D721Med (cell line): ENCODE data around the gene RGS11.

Source experiments
- DNase-seq: peaks from one replicate; pipeline ENCODE4 v3.0.0; 2011; ENCODE audit warnings: low spot score; ENCODE audit not compliant: insufficient read length
- FAIRE-seq: peaks from 2 replicates; lab custom pipeline; 2011; peaks lifted over from hg19 to GRCh38; lab: Jason Lieb, UNC
- TF ChIP-seq, protein P1 (sequence below): IDR thresholded peaks from 2 replicates; pipeline ENCODE4 v1.5.1; 2012; ENCODE audit warnings: mild to moderate bottlenecking, control low read depth; ENCODE audit not compliant: insufficient read depth; ENCODE audit errors: missing control alignments

RGS11 gene

DNA sequence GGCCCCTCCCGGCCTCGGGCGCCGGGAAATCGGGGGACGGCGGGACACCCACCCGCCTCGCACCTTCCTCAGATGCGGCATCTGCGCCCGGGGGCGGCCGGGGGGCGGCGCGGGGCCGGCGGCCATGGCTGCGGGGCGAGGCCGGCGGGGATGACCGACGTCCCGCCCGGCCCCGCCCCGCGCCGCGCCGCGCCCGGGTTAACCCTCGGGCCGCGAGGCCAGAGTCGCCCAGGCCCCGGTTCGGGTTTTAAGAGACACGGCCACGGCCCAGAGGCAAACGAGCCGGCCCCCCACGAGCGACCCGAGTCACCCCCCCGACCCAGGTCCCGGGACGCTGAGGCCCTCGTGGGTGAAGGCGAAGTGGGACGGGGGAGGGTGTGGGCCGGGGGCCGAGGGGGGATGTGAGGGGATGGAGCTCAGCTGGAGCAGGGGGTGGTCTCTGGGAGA is at the start of gene RGS11:
RGS11 (minus strand) TSS at position 159 of the 447 bp plus-strand sequence; CDS start at position 126, 33 bp downstream.
- FAIRE-seq: no peak
- no peak for DNase-seq
- TF ChIP-seq, protein P1, sequence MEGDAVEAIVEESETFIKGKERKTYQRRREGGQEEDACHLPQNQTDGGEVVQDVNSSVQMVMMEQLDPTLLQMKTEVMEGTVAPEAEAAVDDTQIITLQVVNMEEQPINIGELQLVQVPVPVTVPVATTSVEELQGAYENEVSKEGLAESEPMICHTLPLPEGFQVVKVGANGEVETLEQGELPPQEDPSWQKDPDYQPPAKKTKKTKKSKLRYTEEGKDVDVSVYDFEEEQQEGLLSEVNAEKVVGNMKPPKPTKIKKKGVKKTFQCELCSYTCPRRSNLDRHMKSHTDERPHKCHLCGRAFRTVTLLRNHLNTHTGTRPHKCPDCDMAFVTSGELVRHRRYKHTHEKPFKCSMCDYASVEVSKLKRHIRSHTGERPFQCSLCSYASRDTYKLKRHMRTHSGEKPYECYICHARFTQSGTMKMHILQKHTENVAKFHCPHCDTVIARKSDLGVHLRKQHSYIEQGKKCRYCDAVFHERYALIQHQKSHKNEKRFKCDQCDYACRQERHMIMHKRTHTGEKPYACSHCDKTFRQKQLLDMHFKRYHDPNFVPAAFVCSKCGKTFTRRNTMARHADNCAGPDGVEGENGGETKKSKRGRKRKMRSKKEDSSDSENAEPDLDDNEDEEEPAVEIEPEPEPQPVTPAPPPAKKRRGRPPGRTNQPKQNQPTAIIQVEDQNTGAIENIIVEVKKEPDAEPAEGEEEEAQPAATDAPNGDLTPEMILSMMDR: no peak

DNA sequence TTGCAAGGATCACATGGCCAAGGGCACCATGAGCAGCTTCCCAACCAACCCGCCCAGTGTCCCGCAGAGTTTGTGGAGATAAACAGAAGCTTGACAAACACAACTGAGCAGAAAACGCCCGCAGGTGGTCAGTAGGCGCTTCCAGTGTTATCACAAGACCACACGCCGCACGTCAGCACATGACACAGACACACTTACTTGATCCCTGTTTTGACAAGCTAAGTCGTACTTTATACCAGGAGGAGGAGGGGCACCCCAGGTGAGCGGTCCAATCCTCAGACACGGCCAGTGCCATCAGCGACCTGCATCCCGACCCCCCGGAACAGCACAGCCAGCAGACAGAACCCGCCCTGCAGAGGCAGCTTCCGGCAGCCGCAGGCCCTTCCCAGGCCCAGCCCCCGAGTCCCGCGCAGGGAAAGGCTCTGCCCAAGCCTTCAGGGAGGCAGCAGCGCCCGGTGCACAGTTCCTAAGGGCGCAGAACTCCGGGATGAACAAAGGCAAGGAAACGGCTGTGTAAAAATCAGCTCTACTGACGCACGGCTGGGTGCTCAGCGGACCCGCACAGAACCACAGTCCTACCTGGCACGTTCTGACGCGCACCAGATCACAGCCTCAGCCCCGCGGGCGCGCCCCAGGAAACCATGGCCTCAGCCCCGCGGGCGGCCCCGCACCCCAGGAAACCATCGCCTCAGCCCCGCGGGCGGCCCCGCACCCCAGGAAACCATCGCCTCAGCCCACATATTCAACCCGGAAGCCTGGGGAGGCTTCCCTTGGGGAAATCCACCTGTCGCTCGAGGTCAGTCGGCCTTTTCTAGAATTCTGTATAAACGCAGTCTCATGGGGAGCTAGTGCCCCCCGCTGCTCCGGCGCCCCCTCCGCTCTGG is 48.9 kb upstream of the RGS11 start:
- FAIRE-seq (no peak), DNase-seq (no peak)
- TF ChIP-seq, protein P1: no peak

DNA sequence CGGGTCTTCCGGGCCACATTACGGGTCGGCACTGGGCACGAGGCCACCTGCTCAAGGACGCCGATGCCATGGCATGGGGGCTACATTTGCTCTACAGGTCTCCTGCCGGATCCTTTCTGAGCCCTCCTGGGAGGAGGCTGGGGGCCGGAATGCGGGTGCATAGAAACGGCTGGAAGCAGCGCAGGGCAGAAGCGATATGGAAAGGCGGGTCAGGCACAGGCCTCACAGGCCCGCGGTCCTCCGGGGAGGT is 48.4 kb upstream of the RGS11 start:
- FAIRE-seq: no peak

DNA sequence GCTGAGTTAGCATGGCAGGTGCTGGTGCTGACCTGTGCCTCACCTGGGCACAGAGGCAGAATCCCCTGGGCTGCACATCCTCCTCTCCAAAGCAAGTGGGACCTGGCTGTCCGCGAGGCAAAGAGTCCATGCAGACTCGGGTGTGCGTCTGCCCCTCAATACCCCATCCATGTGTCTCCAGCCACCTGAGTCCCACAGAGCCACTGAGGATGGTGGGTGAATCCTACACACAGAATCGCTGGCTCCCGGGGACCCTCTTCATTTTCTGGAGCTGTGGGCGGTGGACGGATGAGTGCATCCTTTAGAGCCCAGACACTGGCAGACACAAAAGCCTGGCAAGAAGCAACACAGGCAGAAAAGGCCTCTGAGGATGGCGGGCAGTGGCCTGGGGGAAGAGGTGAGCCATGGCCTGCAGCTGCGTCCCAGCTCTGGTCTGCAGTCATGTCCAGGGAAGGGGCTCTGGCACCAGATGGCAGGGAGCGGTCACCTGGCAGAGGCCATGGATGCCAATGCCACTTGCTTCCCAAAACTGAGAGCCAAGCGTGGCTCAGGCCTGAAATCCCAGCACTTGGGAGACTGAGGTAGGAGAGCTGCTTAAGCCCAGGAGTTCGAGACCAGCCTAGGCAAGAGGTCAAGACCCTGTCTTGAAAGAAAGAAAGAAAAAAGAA is 46.9 kb upstream of the RGS11 start:
- FAIRE-seq (no peak), DNase-seq (no peak)
- TF ChIP-seq, protein P1: no peak

More for the DNA sequence above, 48.4 kb upstream of the RGS11 start:
- TF ChIP-seq, protein P1: no peak
- no peak for DNase-seq

DNA sequence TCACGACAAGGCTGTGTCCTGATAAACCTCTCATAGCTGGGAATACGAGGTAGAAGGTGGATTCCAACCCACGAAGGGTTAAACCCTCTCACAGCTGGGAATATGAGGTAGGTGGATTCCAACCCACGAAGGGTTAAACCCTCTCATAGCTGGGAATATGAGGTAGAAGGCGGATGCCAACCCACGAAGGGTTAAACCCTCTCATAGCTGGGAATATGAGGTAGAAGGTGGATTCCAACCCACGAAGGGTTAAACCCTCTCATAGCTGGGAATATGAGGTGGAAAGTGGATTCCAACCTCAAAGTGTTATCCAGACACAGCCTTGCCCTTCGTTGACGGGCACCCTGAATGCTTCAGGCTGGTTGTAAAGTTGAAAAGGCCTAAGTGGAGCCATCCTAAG is 45.8 kb upstream of the RGS11 start:
- FAIRE-seq: no peak
- TF ChIP-seq, protein P1: no peak
- DNase-seq: no peak

DNA sequence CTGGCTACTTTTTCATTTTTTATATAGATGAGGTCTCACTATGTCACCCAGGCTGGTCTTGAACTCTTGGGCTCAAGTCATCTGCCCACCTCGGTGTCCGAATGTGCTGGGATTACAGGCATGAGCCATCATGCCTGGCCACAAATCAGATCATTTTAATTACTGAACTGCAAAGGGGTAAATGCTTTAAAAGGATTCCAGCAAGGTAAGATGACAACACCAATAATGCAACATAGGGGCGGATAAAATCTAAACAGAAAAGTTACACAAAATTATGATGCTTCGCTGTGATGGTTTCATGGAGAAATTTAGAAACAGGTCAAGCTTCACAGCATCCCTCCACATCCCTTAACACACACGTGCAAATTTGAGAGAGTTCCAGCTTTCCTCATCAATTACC is 44.5 kb upstream of the RGS11 start:
- DNase-seq: no peak
- TF ChIP-seq, protein P1: no peak
- FAIRE-seq: no peak

DNA sequence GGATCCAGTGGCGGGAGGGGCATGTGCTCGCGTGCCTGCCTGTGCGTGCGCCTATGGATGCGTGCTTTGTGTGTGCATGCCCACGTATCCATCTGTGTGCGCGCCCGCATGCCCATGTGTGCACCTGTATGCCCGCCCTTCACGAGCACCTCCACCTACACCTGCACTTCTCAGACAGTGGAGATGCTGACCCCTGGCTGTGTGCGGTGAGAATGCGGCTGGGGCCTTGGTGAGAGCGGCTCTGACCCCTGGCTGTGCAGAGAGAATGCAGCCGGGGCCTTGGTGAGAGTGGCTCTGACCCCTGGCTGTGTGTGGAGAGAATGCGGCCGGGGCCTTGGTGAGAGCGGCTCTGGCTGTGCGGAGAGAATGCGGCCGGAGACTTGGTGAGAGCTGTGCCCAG is 42.9 kb upstream of the RGS11 start:
- DNase-seq (no peak), FAIRE-seq (no peak)

More for the DNA sequence above, 42.9 kb upstream of the RGS11 start:
- TF ChIP-seq, protein P1: no peak
